Nephron progenitor cell (in vitro differentiated cells): ENCODE results near the gene WNT4.

Experiments
- DNase-seq: peaks from one replicate; pipeline ENCODE4 v3.0.0; 2021
- H3K27ac Mint-ChIP-seq: 2 replicates; pipeline ENCODE4 v1.8.0; 2021; ENCODE audit warnings: mild to moderate bottlenecking, moderate library complexity, mixed read lengths
- H3K27me3 Mint-ChIP-seq: 2 replicates; pipeline ENCODE4 v1.8.0; 2021; ENCODE audit warnings: mild to moderate bottlenecking, low read depth, mixed read lengths; ENCODE audit not compliant: poor library complexity
- H3K36me3 Mint-ChIP-seq: 2 replicates; pipeline ENCODE4 v1.8.0; 2021; ENCODE audit warnings: low read depth, mixed read lengths
- H3K4me1 Mint-ChIP-seq: 2 replicates; pipeline ENCODE4 v1.8.0; 2021; ENCODE audit warnings: mixed read lengths
- H3K4me3 Mint-ChIP-seq: 2 replicates; pipeline ENCODE4 v1.8.0; 2021; ENCODE audit warnings: mild to moderate bottlenecking, moderate library complexity, mixed read lengths
- H3K9me3 Mint-ChIP-seq: 2 replicates; pipeline ENCODE4 v1.8.0; 2021; ENCODE audit warnings: mild to moderate bottlenecking, moderate library complexity, mixed read lengths
- CTCF ChIP-seq: fragments of 200-600 bp; sonication (generic); IDR thresholded peaks from 2 replicates; pipeline ENCODE4 v1.5.0; 2021; ENCODE audit warnings: antibody characterized with exemption

The WNT4 gene

GRCh38 chr1:22159891-22160290 lies 17.0 kb upstream of the WNT4 start:
- Mint-ChIP-seq H3K36me3 (no peaks in the 10 kb centered on the region), H3K27ac (no peak overlapping the region), H3K4me3 (no peak overlapping the region), H3K4me1 (peaks cover 7% of the 10 kb centered on the region), H3K9me3 (no peaks in the 10 kb centered on the region), H3K27me3 (peaks cover 25% of the 10 kb centered on the region)
- no peak for DNase-seq
- TF ChIP-seq CTCF: no peak

- peaks cover 4% of the 10 kb centered on the region for H3K4me1 Mint-ChIP-seq
- H3K36me3 Mint-ChIP-seq: no peaks in the 10 kb centered on the region
- no peaks in the 10 kb centered on the region for H3K9me3 Mint-ChIP-seq
- H3K27ac Mint-ChIP-seq: no peak overlapping the region
- no peak overlapping the region for H3K4me3 Mint-ChIP-seq
- no peak for TF ChIP-seq CTCF
- H3K27me3 Mint-ChIP-seq: peaks cover 19% of the 10 kb centered on the region
- no peak for DNase-seq
Observed at GRCh38 chr1:22158654-22159053, 15.8 kb upstream of the WNT4 start.

- H3K36me3 Mint-ChIP-seq: no peaks in the 10 kb centered on the region
- peaks cover 4% of the 10 kb centered on the region for H3K4me1 Mint-ChIP-seq
- DNase-seq: no peak
- H3K27me3 Mint-ChIP-seq: peaks cover 22% of the 10 kb centered on the region
- H3K4me3 Mint-ChIP-seq: no peak overlapping the region
- no peak overlapping the region for H3K27ac Mint-ChIP-seq
- no peaks in the 10 kb centered on the region for H3K9me3 Mint-ChIP-seq
- TF ChIP-seq CTCF: no peak
Observed at GRCh38 chr1:22157359-22157966, 14.6 kb upstream of the WNT4 start.

GRCh38 chr1:22155517-22155916 lies 12.6 kb upstream of the WNT4 start:
- no peak for TF ChIP-seq CTCF
- Mint-ChIP-seq H3K4me3 (no peak overlapping the region), H3K9me3 (no peaks in the 10 kb centered on the region), H3K4me1 (peaks cover 4% of the 10 kb centered on the region), H3K27me3 (peaks cover 30% of the 10 kb centered on the region), H3K36me3 (no peaks in the 10 kb centered on the region), H3K27ac (no peak overlapping the region)
- no peak for DNase-seq

GRCh38 chr1:22154626-22155025 lies 11.7 kb upstream of the WNT4 start:
- no peak for DNase-seq
- TF ChIP-seq CTCF: no peak
- H3K9me3 Mint-ChIP-seq: no peaks in the 10 kb centered on the region
- peaks cover 4% of the 10 kb centered on the region for H3K4me1 Mint-ChIP-seq
- peaks cover 39% of the 10 kb centered on the region for H3K27me3 Mint-ChIP-seq
- no peak overlapping the region for H3K4me3 Mint-ChIP-seq
- no peak overlapping the region for H3K27ac Mint-ChIP-seq
- no peaks in the 10 kb centered on the region for H3K36me3 Mint-ChIP-seq

- Mint-ChIP-seq H3K4me3 (no peak overlapping the region), H3K9me3 (peaks cover 4% of the 10 kb centered on the region), H3K27ac (no peak overlapping the region), H3K27me3 (peaks cover 44% of the 10 kb centered on the region), H3K36me3 (no peaks in the 10 kb centered on the region), H3K4me1 (peaks cover 4% of the 10 kb centered on the region)
- DNase-seq: no peak
- no peak for TF ChIP-seq CTCF
Observed at GRCh38 chr1:22153660-22154437, 11.0 kb upstream of the WNT4 start.
